ENCODE measurements around the gene SLC25A25. TPM values are rescaled to one million over a fixed set of nuclear protein-coding genes. Genes with fewer than 3 reads are reported as not detected.
"Not testable (repeated sequence)": the region's sequence is repeated elsewhere in the genome, so short reads cannot be mapped to it uniquely, and the experiment has no call there.

The SLC25A25 gene
- 17.8 and 19.7 TPM in 2 replicates for total RNA-seq

DNA sequence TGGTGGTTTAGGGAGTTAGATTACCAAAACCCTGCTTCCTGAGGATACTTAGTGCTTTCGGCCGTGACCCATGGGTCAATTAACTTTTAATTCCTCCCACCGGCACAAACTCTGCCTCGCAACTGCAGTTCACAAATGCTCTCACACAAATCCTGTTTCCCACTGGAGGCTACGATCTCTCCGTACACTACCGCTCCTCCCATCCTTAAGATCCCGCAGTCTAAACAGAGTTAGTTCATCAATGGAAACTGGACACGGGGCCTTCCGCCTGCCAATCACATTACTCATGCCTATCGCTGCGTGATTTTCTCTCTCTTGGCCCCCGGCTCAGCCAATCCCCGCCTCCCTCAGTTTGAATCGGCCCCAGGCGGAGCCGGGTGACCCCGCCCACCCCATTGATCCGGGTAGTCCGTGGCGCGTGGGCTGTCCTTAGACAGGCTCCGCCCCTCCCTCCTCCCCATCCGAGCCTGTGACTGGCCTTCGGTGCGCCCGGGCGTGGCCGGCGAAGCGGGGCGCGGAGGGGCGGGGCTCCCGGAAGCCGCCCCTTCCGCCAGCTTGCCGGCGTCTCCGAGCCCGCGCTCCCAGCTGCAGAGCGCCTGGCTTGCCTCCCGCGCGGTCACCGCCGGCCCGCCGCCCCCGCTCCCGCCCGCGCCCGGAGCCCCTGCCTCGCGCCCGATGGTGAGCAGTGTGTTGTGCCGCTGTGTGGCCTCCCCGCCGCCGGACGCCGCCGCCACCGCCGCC, at the start of gene SLC25A25:
SLC25A25 (plus strand) TSS at position 588 of the 741 bp plus-strand sequence; CDS start at position 676, 88 bp downstream.
- intact Hi-C loops (cut with micrococcal nuclease), result loop anchor here (1.0 to 10.0 kb wide), 6 partner anchors 26 to 1343 kb away; partner anchors contain the start of genes BBLN and SLC2A8

DNA sequence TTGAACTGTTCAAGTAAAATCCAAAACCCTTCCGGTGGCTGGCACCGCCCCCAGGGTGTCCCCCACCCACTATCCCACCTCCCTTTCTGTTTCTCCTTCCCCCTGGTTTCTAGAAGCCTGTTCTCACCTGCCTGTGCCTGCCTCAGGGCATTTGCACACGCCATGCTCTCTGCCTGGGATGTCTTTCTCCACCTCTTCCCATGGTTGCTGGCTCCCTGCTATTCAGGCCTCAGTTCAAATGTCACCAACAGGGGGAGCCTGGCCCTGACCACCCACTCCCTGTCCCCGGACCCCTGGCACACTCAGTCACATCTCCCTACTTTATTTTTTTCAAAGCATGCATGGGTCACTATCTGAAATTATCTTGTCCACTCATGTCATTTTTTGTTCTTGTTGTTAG, 47.3 kb upstream of the SLC25A25 start:
- intact Hi-C loops (cut with micrococcal nuclease), result no loop called here

DNA sequence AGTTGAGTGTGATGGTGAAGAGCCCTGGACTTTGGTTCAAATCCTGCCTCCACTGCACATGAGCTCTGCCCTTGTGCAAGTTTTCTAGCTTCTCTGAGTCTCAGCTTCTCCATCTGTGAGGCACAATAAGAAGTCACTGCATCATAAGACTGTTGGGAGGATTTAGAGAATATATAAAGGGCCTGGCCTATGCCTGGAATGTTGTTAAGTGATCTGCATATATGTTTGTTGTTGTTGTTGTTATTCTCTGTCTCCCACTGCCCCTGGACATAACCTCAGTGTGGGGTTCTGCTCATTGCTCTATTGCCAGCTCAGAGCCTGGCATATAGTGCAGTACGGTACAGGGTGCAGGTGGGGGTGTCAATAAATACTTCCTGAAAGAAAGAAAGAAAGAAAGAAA, 46.9 kb upstream of the SLC25A25 start:
- intact Hi-C loops (cut with micrococcal nuclease), result no loop called here

DNA sequence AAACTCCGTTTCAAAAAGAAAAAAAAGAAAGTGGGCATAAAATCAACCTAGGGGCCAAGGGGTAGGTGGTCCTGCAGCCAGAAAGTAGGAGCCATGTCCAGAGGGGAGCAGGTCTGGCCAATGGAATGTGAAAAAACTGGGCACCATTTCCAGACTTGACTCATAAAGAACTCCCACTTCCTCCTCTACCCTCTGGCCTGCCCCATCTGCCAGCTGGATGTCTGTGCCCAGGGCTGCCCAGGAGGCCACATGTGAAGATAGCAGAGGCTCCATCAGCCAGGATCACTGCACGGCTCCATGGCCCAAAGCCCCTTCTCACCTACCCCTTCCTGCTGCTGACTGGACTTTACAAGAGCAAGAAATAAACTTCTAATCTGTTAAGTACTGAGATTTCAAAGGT, 45.1 kb upstream of the SLC25A25 start:
- intact Hi-C loops (cut with micrococcal nuclease), result no loop called here

DNA sequence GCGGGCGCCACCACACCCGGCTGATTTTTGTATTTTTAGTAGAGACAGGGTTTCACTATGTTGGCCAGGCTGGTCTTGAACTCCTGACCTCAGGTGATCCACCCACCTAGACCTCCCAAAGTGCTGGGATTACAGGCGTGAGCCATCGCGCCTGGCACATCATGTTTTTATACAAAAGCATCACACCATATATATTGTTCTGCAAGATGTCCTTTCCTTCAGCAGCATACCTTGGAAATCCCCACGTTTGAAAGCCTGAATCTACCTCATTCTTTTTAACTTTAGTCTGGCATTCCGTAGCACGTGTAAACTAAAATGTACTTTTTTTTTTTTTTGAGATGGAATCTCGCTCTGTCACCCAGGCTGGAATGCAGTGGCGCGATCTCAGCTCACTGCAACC, 44.4 kb upstream of the SLC25A25 start:
- intact Hi-C loops (cut with micrococcal nuclease), result not testable (repeated sequence)

DNA sequence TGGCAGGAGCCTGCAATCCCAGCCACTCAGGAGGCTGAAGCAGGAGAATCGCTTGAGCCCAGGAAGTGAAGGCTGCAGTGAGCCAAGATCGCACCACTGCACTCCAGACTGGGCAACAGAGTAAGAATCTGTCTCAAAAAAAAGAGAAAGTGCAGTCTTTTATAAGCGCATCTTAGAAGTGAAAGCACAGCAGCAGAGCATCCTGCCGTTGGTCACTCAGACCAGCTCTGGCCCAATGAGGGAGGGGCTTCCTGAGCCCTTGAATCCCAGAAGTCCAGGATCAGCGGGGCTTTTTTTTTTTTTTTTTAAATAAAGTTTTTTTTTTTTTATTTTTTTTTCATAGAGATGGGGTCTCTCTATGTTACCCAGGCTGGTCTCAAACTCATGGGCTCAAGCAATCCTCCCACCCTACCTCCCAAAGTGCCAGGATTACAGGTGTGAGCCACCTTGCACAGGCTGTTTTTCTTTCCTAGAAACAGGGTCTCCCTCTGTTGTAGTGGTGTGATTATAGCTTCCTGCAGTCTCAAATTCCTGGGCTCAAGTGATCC, 43.2 kb upstream of the SLC25A25 start:
- intact Hi-C loops (cut with micrococcal nuclease), result loop anchor here (5.0 kb wide), 1 partner anchor 243 kb away; no protein-coding TSS in a partner anchor

DNA sequence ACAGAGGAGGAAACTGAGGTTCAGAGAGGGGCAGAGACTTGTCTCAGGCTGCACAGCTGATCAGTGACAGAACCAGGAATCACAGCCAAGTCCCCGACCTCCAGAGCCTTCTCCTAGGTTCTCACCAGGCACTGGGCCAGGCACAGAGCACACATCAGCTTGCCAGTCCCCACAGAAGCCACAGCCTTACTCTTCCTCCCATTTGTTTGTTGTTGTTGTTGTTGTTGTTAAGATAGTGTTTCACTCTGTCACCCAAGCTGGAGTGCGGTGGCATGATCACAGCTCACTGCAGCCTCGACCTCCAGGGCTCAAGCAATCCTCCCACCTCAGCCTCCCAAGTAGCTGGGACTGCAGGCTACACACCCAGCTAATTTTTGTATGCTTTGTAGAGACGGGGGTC, 42.3 kb upstream of the SLC25A25 start:
- intact Hi-C loops (cut with micrococcal nuclease), result loop anchor here (1.0 to 5.0 kb wide), 4 partner anchors 19 to 243 kb away; partner anchors contain the start of gene EEIG1

DNA sequence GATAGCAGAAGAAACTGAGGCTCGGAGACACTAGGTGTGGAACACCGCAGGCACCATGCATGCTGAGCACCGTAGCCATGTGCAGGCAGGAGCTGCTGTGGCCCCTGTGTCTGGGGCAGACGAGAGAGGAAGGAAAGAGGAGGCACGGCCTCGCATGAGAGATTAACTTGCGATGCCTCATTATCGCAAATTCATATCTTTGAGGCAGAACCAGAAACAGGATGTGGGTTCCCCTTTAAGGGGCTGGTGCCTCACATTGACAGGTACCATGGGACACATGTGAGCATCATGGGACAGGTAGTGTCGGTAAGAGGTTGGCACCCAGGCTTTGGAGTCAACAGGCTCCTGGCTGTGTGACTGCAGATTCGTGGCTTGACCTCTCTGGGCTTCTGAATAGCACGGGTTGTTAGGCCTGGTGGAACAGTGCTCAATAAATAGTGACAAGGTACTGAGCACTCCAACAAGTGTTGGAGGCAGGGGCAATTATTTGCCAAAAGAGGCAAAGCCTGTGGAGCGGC, 41.7 kb upstream of the SLC25A25 start:
- intact Hi-C loops (cut with micrococcal nuclease), result loop anchor here (1.0 to 5.0 kb wide), 4 partner anchors 20 to 244 kb away; partner anchors contain the start of gene EEIG1

DNA sequence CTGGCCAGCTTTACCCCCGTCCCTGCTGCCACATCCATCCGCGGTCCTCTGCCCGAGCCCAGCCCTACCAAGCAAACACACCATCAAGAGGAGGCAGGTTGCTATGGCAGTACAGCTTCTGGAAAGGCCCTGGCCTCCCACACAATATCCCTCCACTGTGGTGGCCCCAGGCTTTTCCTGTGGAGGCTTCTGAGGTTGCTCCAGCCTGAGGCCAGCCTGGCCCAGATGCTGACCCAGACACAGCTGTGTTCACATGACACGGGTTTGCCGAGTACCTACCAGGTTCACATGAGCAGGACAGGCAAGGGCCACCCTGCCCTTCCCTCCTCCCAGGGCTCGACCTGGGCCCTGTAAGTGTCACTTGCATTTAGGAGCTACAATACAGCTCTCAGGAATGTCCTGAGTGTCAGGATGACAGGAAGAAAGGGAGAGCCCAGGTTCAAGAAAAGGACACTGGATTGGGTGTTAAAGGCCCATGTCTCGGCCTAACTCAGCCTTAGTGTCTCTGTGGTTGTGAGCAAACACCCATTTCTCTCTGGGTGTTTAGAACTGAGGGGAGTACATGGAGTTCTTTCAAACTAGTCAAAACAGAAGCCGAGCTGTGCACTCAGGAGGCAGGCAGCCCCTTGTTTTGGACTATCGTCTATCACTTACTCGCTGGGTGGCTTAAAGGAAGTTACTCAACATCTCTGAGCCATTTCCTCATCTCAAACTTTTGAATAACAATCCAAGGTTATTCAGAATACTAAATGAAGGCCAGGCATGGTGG, 41.1 kb upstream of the SLC25A25 start:
- intact Hi-C loops (cut with micrococcal nuclease), result loop anchor here (1.0 to 5.0 kb wide), 5 partner anchors 20 to 245 kb away; partner anchors contain the start of genes EEIG1 and NAIF1

DNA sequence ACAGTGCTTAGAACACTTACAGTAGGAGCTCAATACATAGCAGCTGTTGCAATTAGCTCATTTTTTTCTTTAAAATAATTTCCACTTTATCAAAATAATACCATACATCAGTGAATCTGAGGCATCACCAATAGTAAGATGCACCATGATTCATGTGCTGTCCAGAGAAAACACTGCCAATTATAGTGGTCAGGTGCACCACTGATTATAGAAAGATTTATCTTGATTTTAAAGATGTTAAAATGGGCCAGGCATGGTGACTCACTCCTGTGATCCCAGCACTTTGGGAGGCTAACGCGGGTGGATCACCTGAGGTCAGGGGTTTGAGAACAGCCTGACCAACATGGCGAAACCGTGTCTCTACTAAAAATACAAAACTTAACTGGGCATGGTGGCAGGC, 40.3 kb upstream of the SLC25A25 start:
- intact Hi-C loops (cut with micrococcal nuclease), result loop anchor here (1.0 to 5.0 kb wide), 4 partner anchors 21 to 245 kb away; partner anchors contain the start of genes EEIG1 and NAIF1

DNA sequence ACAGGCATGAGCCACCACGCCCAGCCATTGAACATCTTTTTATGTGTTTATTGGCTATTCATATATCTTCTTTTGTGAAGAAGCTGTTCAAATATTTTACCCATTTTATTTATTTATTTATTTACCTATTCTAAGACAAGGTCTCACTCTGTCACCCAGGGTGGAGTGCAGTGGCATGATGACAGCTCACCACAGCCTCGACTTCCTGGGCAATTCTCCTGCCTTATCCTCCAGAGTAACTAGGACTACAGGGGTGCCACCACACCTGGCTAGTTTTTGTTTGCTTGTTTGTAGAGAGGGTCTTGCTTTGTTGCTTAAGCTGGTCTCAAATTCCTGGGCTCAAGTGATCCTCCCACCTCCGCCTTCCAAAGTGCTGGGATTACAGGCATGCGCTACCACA, 34.4 kb upstream of the SLC25A25 start:
- intact Hi-C loops (cut with micrococcal nuclease), result no loop called here

DNA sequence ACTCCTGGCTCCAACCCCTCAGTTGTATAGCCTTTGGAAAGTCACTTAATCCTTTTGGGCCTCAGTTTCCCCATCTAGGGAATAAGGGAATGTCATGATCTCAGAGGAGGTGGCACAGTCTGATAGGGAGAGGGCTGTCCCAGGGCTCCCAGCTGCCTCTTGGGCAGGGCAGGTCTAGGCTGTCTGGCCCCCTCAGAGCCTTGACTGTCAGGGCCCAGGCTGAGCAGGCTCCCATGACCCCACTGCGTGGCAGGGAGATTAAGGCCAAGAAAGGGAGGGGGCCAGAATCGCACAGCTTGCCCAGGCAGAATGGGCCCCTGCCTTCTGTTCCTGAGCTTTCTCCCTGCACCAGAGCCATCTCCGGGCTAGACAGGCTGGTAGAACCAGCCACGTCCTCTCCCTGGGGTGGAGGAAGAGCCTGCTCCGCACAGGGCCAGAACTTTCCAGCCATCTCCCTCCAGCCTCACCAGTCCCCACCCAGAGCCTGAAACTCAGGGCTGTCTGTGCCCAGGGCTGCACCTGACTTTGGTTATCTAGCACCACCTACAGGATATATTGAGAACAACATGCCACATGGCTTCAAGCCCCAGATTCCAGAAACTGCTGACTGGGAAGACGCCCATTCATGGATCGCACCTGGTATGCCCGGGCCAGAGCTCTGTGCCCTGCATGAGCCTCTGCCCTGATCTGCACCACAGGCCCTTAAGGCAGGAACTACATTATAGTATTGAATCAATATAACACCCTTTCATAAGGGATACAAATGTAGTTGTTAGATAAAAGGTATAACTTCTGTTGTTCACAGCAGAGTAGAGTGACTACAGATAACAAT, 33.0 kb upstream of the SLC25A25 start:
- intact Hi-C loops (cut with micrococcal nuclease), result loop anchor here (1.0 kb wide), 2 partner anchors 80 to 92 kb away; no protein-coding TSS in a partner anchor

DNA sequence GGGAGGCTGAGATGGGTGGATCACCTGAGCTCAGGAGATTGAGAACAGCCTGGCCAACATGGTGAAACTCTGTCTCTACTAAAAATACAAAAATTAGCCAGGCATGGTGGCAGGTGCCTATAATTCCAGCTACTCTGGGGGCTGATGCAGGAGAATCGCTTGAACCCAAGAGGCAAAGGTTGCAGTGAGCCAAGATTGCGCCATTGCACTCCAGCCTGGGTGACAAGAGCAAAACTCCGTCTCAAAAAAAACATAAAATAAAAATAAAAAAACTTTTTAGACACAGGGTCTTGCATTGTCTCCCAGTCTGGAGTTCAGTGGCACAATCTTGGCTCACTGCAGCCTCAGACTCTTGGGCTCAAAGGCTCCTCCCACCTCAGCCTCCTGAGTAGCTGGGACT, 31.5 kb upstream of the SLC25A25 start:
- intact Hi-C loops (cut with micrococcal nuclease), result not testable (repeated sequence)

DNA sequence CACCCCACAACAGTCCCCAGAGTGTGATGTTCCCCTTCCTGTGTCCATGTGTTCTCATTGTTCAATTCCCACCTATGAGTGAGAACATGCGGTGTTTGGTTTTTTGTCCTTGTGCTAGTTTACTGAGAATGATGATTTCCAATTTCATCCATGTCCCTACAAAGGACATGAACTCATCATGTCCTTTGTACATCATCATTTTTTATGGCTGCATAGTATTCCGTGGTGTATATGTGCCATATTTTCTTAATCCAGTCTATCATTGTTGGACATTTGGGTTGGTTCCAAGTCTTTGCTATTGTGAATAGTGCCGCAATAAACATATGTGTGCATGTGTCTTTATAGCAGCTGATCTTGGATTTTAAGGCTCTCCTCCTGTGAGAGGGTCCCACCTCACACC, 27.2 kb upstream of the SLC25A25 start:
- intact Hi-C loops (cut with micrococcal nuclease), result not testable (repeated sequence)

DNA sequence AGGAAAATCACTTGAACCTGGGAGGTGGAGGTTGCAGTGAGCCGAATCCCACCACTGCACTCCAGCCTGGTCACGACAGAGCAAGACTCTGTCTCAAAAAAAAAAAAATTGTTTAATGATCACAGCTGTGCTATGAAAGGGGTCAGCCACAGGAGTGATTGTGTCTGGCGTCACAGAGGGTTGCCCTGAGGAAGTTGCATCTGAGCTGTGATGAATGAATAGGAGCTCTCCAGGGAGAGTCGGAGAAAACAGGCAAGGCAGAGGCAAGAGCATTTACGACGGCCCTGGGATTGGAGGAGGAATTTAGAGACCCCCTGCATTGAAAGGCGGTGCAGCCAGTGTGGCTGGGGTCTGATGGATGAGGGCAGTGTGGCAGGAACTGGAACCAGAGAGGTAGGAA, 26.0 kb upstream of the SLC25A25 start:
- intact Hi-C loops (cut with micrococcal nuclease), result no loop called here

DNA sequence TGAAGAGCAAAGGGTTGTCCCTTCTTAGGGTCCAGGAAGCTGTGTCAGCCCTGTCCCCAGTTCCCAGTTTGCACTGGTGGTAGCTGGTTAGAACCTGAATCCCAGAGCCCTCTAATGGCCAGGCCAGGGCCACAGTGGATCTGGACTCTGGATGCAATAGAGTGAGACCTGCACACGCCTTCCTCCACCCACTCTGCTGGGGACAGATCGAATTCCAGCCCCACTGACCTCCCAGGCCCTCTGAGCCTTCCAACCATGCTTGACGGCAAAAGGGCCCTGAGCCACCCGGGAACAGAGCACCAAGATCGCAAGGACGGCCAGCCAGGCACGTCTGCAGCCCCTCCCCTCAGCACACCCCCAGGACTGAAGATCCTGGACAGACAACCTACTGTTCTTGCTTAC, 24.6 kb upstream of the SLC25A25 start:
- intact Hi-C loops (cut with micrococcal nuclease), result no loop called here

DNA sequence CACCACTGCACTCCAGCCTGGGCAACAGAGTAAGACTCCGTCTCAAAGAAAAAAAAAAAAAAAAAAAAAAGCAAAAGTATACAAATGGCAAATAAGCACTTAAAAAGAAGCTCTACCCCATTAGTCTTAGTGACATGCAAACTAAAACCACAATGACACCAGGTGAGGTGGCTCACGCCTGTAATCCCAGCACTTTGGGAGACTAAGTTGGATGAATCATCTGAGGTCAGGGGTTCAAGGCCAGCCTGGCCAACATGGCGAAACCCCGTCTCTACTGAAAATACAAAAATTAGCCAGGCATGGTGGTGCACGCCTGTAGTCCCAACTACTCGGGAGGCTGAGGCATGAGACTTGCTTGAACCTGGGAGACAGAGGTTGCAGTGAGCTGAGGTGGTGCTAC, 22.6 kb upstream of the SLC25A25 start:
- intact Hi-C loops (cut with micrococcal nuclease), result not testable (repeated sequence)

DNA sequence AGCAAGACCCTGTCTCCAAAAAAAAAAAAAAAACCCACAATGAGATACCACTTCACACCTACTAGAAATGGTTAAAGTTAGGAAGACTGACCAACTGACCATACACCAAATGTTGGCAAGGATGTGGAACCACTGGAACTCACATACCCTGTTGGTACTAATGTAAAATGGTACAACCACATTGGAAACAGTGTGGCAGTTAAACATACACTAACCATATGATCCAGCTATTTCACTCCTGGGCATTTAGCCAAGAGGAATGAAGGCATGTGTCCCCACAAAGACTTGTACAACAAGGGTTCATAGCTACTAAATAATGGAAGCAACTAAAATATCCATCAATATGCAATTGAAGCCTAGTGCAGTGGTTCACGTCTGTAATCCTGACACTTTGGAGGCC, 22.2 kb upstream of the SLC25A25 start:
- intact Hi-C loops (cut with micrococcal nuclease), result no loop called here

DNA sequence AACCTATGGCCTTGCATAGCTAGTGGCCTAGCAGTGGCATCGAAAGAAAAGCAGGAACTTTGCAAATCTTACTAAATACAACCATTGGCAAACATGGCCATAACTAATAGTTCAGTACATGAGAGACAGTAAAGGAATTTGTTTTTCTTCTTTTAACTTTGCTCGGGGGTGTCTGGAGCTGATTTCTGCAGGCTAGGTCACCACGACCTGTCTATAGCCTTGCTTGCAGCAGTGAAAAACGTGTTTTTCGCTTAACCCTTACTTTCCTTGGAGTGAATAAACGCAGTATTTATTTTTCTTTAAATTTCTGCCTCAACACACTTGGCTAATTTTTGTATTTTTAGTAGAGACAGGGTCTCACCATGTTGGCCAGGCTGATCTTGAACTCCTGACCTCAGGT, 20.8 kb upstream of the SLC25A25 start:
- intact Hi-C loops (cut with micrococcal nuclease), result no loop called here

DNA sequence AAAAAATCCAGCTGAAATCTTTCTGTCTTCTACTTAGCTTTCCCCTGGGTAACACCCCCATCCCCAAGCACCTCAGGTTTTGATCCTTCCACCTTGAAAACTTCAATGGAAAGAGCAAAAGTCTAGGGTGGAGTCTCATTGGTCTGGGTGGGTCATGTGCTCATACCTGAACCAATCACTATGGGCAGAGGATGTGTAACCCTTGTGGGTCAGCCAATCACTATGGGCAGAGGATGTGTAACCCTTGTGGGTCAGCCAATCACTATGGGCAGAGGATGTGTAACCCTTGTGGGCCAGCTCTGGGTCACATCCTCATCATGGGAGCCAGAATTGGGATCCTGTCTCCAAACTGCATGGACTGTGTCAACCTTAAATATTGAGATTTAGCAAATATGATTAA, 19.4 kb upstream of the SLC25A25 start:
- intact Hi-C loops (cut with micrococcal nuclease), result no loop called here

DNA sequence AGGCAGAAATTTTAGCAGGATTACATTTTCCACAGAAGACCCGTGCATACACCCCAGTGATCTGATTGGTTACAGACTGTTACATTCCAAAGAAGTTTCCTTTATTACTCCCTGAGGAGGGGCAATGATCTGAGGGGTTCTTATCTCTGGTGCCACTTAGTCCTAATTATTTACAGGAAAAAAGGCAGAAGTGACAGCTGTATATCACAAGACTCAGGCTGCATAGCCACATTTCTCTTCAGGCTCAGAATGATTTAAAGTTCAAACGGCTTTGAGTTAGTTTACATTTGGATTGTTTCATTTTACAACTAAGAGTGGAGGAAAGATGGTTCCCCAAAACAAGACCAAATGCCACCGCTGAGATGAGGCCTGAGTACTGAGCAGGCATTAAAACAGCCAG, 18.2 kb upstream of the SLC25A25 start:
- intact Hi-C loops (cut with micrococcal nuclease), result no loop called here

All from T-helper 2 cell treated with Interferon-gamma antibody and Interleukin-4, amounts not matched to agents 100 ng/mL and 5 ng/mL, for 36 hours (primary cell).